T-helper 1 cell (primary cell): ENCODE measurements around the gene CDC42EP1.

Experiments used
- DNase-seq, 5 donors: peaks; one replicate each; pipeline ENCODE4 v3.0.0-alpha.2; 2012 to 2020

Gene CDC42EP1

DNA sequence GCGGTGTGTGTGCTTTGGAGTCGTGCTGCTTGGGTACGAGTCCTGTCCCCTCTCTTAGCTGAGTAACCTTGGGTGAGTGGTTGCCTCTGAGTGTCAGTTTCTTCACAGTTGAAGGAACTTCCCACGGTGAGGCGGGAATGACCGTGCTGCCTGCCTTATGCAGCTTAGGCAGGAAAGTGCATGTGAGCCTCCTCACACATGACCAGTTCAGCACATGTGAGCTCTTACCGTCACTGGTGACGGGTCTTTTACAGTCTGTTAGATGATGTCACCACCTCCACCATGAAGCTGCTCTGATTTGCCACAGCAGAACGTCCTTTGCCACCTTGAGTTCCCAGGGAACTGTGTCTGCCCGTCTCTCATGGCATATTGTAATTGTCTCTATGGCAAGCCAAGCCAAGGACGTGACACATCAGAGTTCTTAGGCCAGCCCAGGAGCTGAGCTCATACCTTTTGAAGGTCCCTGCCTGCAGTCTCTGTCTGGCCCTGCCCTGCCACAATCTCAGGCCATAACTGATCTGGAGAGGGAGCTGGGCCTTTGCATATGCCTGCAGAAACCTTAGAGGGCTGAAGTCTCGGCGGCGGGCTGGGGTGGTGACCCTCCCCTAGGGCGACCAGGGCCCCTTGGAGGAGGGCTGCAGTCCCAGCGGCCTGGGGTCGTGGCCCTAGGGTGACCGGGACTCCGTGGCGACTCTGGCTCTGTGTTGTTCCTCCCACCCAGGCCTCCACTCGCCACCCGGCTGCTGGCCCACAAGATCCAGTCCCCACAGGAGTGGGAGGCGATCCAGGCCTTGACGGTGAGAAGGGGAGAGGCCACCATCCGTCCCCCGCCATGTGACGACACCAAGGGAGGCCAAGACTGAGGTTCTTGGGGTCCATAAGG, 56.2 kb downstream of the CDC42EP1 start:
- no peak for DNase-seq

- no peak for DNase-seq
Observed at GRCh38 chr22:37617431-37617830, 57.2 kb downstream of the CDC42EP1 start.

- DNase-seq, result no peak
Observed at GRCh38 chr22:37618072-37618656, 57.9 kb downstream of the CDC42EP1 start.

DNA sequence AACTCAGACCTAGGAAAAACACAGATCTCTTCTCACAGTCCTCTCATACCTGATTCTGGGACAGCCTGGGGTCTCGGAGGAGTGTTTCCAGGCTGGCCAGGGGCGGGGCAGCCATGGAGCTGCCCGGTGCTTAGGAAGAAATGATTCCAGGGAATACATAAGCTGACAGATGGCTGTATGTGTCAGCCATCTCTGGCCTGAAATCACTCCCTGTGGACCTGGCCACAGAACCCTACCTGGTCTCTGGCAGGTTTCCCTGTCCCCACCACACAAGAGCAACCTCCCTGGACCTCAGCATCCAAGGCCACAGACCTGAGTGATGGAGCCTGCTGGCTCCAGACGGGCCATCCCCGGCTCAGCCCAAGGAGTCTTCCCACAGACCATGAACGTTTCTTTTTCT, 58.4 kb downstream of the CDC42EP1 start:
- no peak for DNase-seq
